ENCODE results near the gene EGFLAM.
"Not testable (repeated sequence)": the region's sequence is repeated elsewhere in the genome, so short reads cannot be mapped to it uniquely, and the experiment has no call there.

EGFLAM gene

DNA sequence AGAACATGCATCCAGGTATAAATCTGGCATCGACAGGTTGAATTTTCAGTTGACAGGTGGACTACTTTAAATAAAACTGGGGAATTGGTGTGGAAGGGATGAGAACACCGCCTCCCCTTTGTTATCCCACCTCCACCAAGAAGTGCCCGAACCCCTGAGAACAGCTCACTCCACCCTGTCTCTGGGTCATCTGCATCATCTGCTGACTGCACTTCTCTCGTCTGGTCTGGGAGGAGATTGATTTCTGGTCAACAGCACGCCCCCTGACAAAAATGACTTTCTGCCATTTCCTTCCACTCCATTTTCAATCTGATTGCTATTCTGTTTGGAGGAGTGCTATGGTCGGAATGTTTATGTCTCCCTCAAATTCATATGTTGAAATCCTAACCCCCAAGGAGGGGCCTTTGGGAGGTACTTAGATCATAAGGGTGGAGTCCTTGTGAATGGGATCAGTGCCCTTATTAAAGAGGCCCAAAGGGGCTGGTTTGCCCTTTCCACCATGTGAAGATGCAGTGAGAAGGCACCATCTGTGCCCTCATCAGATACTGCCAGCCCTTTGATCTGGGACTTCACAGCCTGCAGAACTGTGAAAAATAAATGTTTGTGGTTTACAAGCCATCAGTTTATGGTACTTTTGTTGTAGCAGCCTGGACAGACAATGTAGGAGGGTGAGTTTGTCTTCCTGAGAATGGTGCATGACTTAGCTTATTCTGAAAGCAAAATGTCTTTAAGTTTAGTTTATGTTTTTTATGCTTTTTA, 145.7 kb downstream of the EGFLAM start:
- Histone ChIP-seq H3K9me3 (ENCODE audit: control insufficient read depth in 1 of 2, low read length in 2 of 2) (no peaks in the 10 kb centered on the region), H3K27ac (ENCODE audit: low read length) (no peak overlapping the region), H3K4me3 (ENCODE audit: low read depth in 1 of 2, low read length in 2 of 2) (no peak overlapping the region), H3K36me3 (ENCODE audit: control insufficient read depth in 1 of 2, insufficient read depth in 2 of 2, low read length in 2 of 2) (no peaks in the 10 kb centered on the region), H3K27me3 (ENCODE audit: low read depth, low read length) (peaks cover 3% of the 10 kb centered on the region), H3K4me1 (ENCODE audit: control insufficient read depth in 1 of 2, insufficient read depth in 2 of 2, low read length in 2 of 2) (no peaks in the 10 kb centered on the region)

- Histone ChIP-seq H3K27me3 (ENCODE audit: low read depth, low read length) (peaks cover 3% of the 10 kb centered on the region), H3K4me1 (ENCODE audit: control insufficient read depth in 1 of 2, insufficient read depth in 2 of 2, low read length in 2 of 2) (no peaks in the 10 kb centered on the region)
Observed at GRCh38 chr5:38404667-38405276, 146.4 kb downstream of the EGFLAM start.

DNA sequence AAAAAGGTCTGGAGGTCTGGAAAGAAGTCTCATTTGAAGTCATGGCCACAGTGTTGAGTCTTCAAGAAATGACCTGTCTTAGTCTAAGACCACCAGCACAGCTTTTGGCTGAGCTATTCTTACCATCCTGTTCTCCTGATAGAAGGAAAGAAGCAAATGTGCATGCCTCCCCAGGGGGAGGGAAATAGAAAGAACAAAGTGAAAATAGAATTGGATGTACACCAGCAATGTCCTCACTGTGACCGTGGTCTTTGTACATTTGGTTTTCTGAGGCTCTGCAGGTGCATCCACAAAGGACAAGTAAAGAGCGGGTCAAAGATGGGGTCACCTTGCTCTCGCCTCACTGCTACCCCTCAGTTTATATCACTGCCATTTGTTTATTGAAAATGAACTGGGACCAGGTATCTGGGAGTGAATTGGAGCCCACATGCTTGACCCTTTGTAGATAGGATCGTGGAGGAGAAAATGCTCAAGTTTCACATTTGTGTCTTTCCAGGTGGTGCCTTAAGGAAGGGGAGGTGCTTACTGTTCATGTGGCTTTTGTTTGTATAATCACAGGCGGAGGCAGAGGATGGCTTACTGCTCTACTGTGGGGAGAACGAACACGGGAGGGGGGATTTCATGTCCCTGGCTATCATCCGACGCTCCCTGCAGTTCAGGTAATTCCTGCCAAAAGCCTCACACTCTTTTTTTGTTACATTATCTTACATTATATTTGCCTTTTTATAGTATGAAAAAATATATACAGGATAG, 150.3 kb downstream of the EGFLAM start:
- Histone ChIP-seq H3K36me3 (ENCODE audit: control insufficient read depth in 1 of 2, insufficient read depth in 2 of 2, low read length in 2 of 2) (no peaks in the 10 kb centered on the region), H3K4me3 (ENCODE audit: low read depth in 1 of 2, low read length in 2 of 2) (no peak overlapping the region), H3K9me3 (ENCODE audit: control insufficient read depth in 1 of 2, low read length in 2 of 2) (no peaks in the 10 kb centered on the region), H3K27ac (ENCODE audit: low read length) (no peak overlapping the region), H3K4me1 (ENCODE audit: control insufficient read depth in 1 of 2, insufficient read depth in 2 of 2, low read length in 2 of 2) (no peaks in the 10 kb centered on the region), H3K27me3 (ENCODE audit: low read depth, low read length) (peaks cover 3% of the 10 kb centered on the region)

More at GRCh38 chr5:38404667-38405276, 146.4 kb downstream of the EGFLAM start:
- no peak overlapping the region for H3K4me3 ChIP-seq (ENCODE audit: low read depth in 1 of 2, low read length in 2 of 2)
- no peaks in the 10 kb centered on the region for H3K36me3 ChIP-seq (ENCODE audit: control insufficient read depth in 1 of 2, insufficient read depth in 2 of 2, low read length in 2 of 2)
- no peaks in the 10 kb centered on the region for H3K9me3 ChIP-seq (ENCODE audit: control insufficient read depth in 1 of 2, low read length in 2 of 2)
- no peak overlapping the region for H3K27ac ChIP-seq (ENCODE audit: low read length)

DNA sequence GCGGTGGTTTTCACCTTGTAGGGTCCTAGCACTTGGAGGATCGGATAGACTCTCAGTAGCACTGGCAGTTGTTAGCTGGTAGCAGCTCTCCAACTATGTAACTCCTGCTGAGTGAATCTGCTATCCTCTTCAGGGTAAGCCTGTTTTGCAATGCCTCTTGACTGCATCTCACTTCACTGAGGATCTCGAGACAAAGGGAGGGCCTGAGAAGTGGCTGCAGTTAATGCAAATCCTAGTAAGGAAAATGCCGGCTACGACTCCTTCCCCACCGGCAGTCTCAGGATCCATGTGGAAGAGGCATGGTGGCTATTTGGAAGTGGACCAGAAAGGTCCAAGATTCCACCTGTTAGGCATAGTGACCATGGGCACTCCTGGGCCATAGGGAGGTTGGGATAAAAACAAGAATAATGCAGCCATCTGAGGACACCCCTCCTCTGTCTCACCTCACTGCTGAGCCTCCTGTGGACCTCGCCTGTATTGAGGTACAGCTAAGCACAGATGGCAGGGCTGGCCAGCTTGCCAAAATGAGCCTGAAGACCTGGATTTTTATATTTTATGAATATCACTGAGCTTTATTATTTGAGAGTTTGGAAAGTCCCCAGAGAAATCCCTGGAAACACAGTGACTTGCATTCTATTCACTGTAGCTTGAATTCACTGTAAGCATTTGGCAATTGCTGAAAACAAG, 152.1 kb downstream of the EGFLAM start:
- no peak overlapping the region for H3K4me3 ChIP-seq (ENCODE audit: low read depth in 1 of 2, low read length in 2 of 2)
- no peaks in the 10 kb centered on the region for H3K4me1 ChIP-seq (ENCODE audit: control insufficient read depth in 1 of 2, insufficient read depth in 2 of 2, low read length in 2 of 2)
- no peak overlapping the region for H3K27ac ChIP-seq (ENCODE audit: low read length)
- H3K36me3 ChIP-seq (ENCODE audit: control insufficient read depth in 1 of 2, insufficient read depth in 2 of 2, low read length in 2 of 2): no peaks in the 10 kb centered on the region
- no peaks in the 10 kb centered on the region for H3K9me3 ChIP-seq (ENCODE audit: control insufficient read depth in 1 of 2, low read length in 2 of 2)
- peaks cover 3% of the 10 kb centered on the region for H3K27me3 ChIP-seq (ENCODE audit: low read depth, low read length)

DNA sequence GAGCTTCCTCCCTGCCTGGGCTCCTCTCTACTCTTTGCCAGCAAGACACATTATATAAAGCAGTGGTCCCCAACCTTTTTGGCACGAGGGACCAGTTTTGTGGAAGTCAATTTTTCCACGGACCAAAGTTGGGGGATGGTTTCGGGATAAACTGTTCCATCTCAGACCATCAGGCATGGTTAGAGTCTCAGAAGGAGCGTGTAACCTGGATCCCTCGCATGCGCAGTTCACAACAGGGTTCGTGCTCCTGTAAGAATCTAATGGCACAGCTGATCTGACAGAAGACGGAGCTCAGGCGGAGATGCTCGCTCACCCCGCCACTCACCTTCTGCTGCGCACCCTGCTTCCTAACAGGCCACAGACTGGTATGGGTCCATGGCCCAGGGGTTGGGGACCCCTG, 155.3 kb downstream of the EGFLAM start:
- no peaks in the 10 kb centered on the region for H3K9me3 ChIP-seq (ENCODE audit: control insufficient read depth in 1 of 2, low read length in 2 of 2)
- no peaks in the 10 kb centered on the region for H3K36me3 ChIP-seq (ENCODE audit: control insufficient read depth in 1 of 2, insufficient read depth in 2 of 2, low read length in 2 of 2)
- H3K27ac ChIP-seq (ENCODE audit: low read length): no peak overlapping the region
- H3K4me3 ChIP-seq (ENCODE audit: low read depth in 1 of 2, low read length in 2 of 2): no peak overlapping the region
- no peaks in the 10 kb centered on the region for H3K4me1 ChIP-seq (ENCODE audit: control insufficient read depth in 1 of 2, insufficient read depth in 2 of 2, low read length in 2 of 2)
- H3K27me3 ChIP-seq (ENCODE audit: low read depth, low read length): no peaks in the 10 kb centered on the region

GRCh38 chr5:38414348-38414747, 156.0 kb downstream of the EGFLAM start:
- no peak overlapping the region for H3K27ac ChIP-seq (ENCODE audit: low read length)

GRCh38 chr5:38415772-38416171, 157.4 kb downstream of the EGFLAM start:
- not testable (repeated sequence) for H3K27ac ChIP-seq (ENCODE audit: low read length); H3K4me3 ChIP-seq (ENCODE audit: low read depth in 1 of 2, low read length in 2 of 2)

More at GRCh38 chr5:38414348-38414747, 156.0 kb downstream of the EGFLAM start:
- no peaks in the 10 kb centered on the region for H3K27me3 ChIP-seq (ENCODE audit: low read depth, low read length)
- H3K4me1 ChIP-seq (ENCODE audit: control insufficient read depth in 1 of 2, insufficient read depth in 2 of 2, low read length in 2 of 2): no peaks in the 10 kb centered on the region
- no peaks in the 10 kb centered on the region for H3K9me3 ChIP-seq (ENCODE audit: control insufficient read depth in 1 of 2, low read length in 2 of 2)
- H3K4me3 ChIP-seq (ENCODE audit: low read depth in 1 of 2, low read length in 2 of 2): no peak overlapping the region
- no peaks in the 10 kb centered on the region for H3K36me3 ChIP-seq (ENCODE audit: control insufficient read depth in 1 of 2, insufficient read depth in 2 of 2, low read length in 2 of 2)

DNA sequence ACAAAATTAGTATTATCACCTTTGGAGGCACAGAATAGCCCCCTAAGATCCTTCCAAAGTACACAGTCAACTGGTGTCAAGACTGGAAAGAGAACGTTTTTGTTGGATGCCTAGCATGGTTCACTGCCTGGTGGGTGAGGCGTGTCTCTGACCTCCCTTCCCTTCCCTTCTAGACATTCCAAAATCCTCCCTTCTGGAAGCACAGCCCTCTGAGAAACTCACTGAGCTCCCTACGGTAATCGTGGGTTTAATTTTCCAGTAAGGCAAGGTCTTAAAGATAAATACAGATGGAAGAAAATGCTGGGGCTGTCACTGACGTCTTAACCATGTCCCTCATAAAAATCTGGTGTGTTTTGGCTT, 159.3 kb downstream of the EGFLAM start:
- H3K36me3 ChIP-seq (ENCODE audit: control insufficient read depth in 1 of 2, insufficient read depth in 2 of 2, low read length in 2 of 2): no peaks in the 10 kb centered on the region
- H3K4me3 ChIP-seq (ENCODE audit: low read depth in 1 of 2, low read length in 2 of 2): no peak overlapping the region
- H3K27ac ChIP-seq (ENCODE audit: low read length): no peak overlapping the region
- H3K27me3 ChIP-seq (ENCODE audit: low read depth, low read length): no peaks in the 10 kb centered on the region
- H3K4me1 ChIP-seq (ENCODE audit: control insufficient read depth in 1 of 2, insufficient read depth in 2 of 2, low read length in 2 of 2): no peaks in the 10 kb centered on the region
- H3K9me3 ChIP-seq (ENCODE audit: control insufficient read depth in 1 of 2, low read length in 2 of 2): no peaks in the 10 kb centered on the region

More at GRCh38 chr5:38415772-38416171, 157.4 kb downstream of the EGFLAM start:
- not testable (repeated sequence) for H3K4me1 ChIP-seq (ENCODE audit: control insufficient read depth in 1 of 2, insufficient read depth in 2 of 2, low read length in 2 of 2); H3K9me3 ChIP-seq (ENCODE audit: control insufficient read depth in 1 of 2, low read length in 2 of 2); H3K27me3 ChIP-seq (ENCODE audit: low read depth, low read length); H3K36me3 ChIP-seq (ENCODE audit: control insufficient read depth in 1 of 2, insufficient read depth in 2 of 2, low read length in 2 of 2)

GRCh38 chr5:38420246-38420645, 161.9 kb downstream of the EGFLAM start:
- H3K27me3 ChIP-seq (ENCODE audit: low read depth, low read length): no peaks in the 10 kb centered on the region
- H3K9me3 ChIP-seq (ENCODE audit: control insufficient read depth in 1 of 2, low read length in 2 of 2): no peaks in the 10 kb centered on the region
- H3K4me3 ChIP-seq (ENCODE audit: low read depth in 1 of 2, low read length in 2 of 2): no peak overlapping the region
- H3K27ac ChIP-seq (ENCODE audit: low read length): no peak overlapping the region
- H3K36me3 ChIP-seq (ENCODE audit: control insufficient read depth in 1 of 2, insufficient read depth in 2 of 2, low read length in 2 of 2): no peaks in the 10 kb centered on the region
- no peaks in the 10 kb centered on the region for H3K4me1 ChIP-seq (ENCODE audit: control insufficient read depth in 1 of 2, insufficient read depth in 2 of 2, low read length in 2 of 2)

GRCh38 chr5:38420691-38421390, 162.5 kb downstream of the EGFLAM start:
- H3K4me3 ChIP-seq (ENCODE audit: low read depth in 1 of 2, low read length in 2 of 2): no peak overlapping the region
- H3K27ac ChIP-seq (ENCODE audit: low read length): no peak overlapping the region
- H3K36me3 ChIP-seq (ENCODE audit: control insufficient read depth in 1 of 2, insufficient read depth in 2 of 2, low read length in 2 of 2): no peaks in the 10 kb centered on the region
- no peaks in the 10 kb centered on the region for H3K9me3 ChIP-seq (ENCODE audit: control insufficient read depth in 1 of 2, low read length in 2 of 2)
- H3K4me1 ChIP-seq (ENCODE audit: control insufficient read depth in 1 of 2, insufficient read depth in 2 of 2, low read length in 2 of 2): no peaks in the 10 kb centered on the region
- H3K27me3 ChIP-seq (ENCODE audit: low read depth, low read length): no peaks in the 10 kb centered on the region

Data from muscle layer of duodenum (tissue), 2 donors.